HG03159 (cell line): Measurements from ENCODE around the gene RFX7.

ENCODE experiments used
- ATAC-seq: cut with Tn5 transposase; IDR thresholded peaks from one replicate; pipeline ENCODE4 v1.9.1; 2021; ENCODE audit warnings: mild to moderate bottlenecking, moderate library complexity; ENCODE audit not compliant: unreplicated experiment

Gene RFX7

GRCh38 chr15:56148064-56148463, 95.6 kb downstream of the RFX7 start:
- no peak for ATAC-seq

DNA sequence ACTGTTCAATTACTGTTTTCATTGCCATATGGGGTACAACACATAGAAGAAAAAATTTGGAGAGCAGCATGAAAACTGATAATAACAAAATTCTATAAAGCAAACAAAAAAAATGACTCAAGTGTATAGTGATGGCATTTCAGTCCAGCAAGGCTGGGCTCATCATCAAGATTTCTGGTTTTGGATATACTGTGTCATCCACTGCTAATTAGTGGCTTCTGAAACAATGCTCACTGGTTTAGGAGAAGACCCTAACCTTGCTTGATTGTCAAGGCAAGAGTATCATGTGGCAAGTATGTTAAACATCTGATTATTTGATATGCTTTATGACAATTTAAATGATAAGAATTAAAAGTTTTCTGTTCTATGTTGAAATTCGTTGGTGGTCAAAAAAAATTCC, 96.9 kb downstream of the RFX7 start:
- no peak for ATAC-seq

DNA sequence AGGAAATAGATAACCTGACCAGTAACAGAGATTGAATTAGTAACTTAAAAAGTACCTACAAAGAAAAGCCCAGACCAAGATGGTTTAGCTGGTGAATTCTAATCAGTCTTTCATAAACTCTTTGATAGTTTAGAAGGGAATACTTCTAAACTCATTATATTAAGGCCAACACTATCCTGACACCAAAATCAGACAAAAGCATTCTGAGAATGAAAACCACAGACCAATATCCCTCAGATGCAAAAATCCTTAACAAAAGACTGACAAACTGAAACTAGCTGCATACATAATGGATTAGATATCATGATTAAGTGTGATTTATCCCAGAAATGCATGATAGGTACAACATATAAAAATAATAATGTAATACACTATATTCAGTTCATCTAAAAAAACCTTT, 115.6 kb downstream of the RFX7 start:
- ATAC-seq = no peak

DNA sequence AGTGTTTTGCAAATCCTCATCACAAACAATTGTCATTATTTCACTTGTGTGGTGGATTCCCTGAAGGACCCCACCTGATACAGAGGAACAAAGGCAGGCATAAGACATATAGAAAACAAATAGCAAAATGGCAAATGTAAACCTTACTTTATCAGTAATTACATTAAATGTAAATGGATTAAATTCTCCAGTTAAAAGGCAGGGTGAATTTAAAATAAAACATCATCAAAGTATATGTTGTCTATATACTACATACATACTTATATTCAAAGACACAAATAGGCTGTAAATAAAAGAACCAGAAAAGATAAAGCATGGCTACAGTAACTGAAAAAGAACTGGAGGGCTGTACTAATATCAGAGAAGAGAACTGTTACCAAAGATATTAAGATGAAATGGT, 117.3 kb downstream of the RFX7 start:
- ATAC-seq = no peak

DNA sequence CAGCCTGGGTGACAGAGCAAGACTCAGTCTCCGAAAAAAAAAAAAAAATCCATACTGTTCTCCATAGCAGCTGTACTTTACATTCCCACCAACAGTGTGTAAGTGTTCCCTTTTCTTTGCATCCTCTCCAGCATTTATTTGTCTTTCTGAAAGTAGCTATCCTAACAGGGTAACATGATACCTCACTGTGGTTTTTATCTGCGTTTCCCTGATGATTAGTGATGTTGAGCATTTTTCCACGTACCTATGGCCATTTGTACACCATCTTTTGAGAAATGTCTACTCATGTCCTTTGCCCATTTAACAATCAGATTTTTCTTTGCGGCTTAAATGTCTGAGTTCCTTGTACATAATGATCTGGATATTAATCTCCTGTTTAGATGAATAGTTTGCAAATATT, 119.3 kb downstream of the RFX7 start:
- ATAC-seq = no peak

- no peak for ATAC-seq
Observed at GRCh38 chr15:56105855-56106254, 137.8 kb downstream of the RFX7 start.

- no peak for ATAC-seq
Observed at GRCh38 chr15:56102441-56102840, 141.2 kb downstream of the RFX7 start.

DNA sequence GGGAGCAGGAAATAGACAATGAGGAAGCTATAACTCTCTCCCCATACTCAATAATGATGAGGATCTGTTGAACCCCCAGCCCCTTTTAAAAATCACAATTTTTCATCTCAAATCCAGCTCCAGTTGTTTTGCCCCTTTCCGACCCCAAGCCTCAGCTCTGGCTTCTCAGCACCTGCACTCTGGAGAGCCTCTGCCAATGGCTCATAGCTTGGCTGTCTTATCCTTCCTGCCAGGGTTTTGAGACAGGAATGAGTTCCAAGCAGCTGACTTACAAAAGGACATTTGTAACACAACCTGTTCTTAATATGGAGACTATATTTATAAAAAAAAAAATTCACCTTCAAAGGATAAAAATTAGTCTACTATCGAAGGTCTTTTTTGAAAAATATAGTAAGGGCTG, 144.4 kb downstream of the RFX7 start:
- ATAC-seq = no peak

GRCh38 chr15:56098195-56098863, 145.3 kb downstream of the RFX7 start:
- no peak for ATAC-seq

- ATAC-seq = no peak
Observed at GRCh38 chr15:56095406-56095805, 148.3 kb downstream of the RFX7 start.

- ATAC-seq = no peak
Observed at GRCh38 chr15:56094171-56094570, 149.5 kb downstream of the RFX7 start.

GRCh38 chr15:56088389-56088788, 155.3 kb downstream of the RFX7 start:
- no peak for ATAC-seq

DNA sequence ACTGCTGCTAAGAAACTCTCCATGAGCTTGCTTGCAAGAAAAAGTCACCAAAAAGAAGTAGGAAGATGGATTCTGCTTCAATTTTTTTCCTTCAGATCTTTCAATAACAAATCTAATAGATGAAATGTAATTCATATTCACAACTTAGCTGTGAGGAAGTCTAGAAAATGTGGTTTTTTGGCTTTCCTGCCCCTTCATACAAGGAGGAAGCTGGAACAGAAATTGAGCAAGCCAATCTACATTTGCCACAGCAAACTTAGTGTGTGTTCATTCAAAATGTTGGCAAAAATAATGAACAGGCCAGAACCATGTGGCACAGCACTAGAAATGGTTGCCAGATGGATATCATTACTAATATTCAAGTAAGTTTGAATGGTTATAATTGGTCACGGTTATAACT, 157.1 kb downstream of the RFX7 start:
- ATAC-seq = no peak

- ATAC-seq = no peak
Observed at GRCh38 chr15:56082263-56082761, 161.4 kb downstream of the RFX7 start.

GRCh38 chr15:56077081-56077480, 166.6 kb downstream of the RFX7 start:
- ATAC-seq = no peak

GRCh38 chr15:56076640-56077039, 167.0 kb downstream of the RFX7 start:
- no peak for ATAC-seq

- ATAC-seq = no peak
Observed at GRCh38 chr15:56074481-56075265, 169.0 kb downstream of the RFX7 start.

GRCh38 chr15:56064152-56064551, 179.5 kb downstream of the RFX7 start:
- ATAC-seq = no peak

DNA sequence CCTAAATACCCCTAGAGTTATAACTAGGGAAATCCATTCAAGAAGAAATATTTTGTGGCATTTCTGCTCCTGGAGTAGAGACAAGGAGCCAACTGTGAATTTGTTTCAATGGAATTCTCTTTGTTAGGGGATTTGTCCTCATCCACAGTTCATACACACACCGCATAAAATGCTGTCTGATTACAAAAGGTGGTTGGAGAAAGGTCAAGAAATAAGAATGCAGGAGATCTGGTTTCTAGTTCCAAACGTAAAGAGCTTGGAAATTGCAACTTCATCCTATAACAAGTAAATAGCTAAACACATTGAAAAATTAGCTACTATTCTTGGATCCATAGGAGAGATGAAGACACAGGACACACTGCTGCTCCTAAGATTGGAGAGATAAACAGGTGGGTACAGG, 184.0 kb downstream of the RFX7 start:
- ATAC-seq = no peak

GRCh38 chr15:56058986-56059385, 184.7 kb downstream of the RFX7 start:
- ATAC-seq = no peak

DNA sequence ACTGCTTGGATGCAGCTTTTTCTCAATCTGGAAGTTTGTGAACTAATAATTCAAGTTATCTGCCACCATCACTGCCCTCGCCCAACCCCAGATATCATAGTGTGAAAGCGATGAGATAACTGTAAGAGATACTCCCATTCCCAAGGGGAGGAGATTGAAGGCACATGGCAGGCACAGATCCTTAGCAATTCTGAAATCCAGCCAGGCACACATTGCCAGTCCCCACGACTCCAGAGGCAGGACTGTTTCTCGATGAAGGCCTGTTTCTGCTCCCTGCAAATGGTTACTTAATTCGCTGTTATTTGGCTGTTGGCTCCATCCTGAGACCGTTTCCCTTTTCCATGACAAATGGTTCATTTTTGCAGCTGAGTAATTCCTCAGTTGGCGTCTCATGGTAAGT, 187.1 kb downstream of the RFX7 start:
- no peak for ATAC-seq

DNA sequence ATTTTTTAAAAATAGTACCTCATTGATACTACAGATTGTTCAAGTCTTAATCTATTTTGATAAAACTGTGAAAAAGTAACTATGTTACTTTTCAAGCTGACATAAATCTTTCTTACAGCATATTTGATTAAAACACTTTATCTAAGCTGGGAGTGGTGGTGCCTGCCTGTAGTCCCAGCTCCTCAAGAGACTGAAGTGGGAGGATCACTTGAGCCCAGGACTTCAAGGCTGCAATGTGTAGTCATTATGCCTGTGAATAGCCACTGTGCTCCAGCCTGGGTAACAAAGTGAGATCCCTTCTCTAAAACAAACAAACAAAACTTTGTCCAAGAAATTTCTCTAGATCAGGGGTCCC, 190.7 kb downstream of the RFX7 start:
- no peak for ATAC-seq
